Gastrocnemius medialis (tissue), 4 donors: ENCODE measurements around the gene TEX38. TPM values are rescaled to one million over a fixed set of nuclear protein-coding genes. Genes with fewer than 3 reads are reported as not detected.
"Not testable (repeated sequence)": the region's sequence is repeated elsewhere in the genome, so short reads cannot be mapped to it uniquely, and the experiment has no call there.

ENCODE experiments used
- ATAC-seq, 2 donors: fragments of 150-250 bp; one replicate each; pipeline ENCODE4 v1.9.1; 2016
- DNase-seq, 2 donors: peaks; one replicate each; pipeline ENCODE4 v3.0.0-alpha.2; 2019
- H3K27ac ChIP-seq, 4 donors: fragments of 200-600 bp; sonication (generic); 1 replicate in 1 of 4; 2 replicates in 3 of 4; pipeline ENCODE4 v1.5.1; 2016 to 2018; ENCODE audit warnings: mild to moderate bottlenecking in 2 of 4, moderate library complexity in 1 of 4
- H3K27me3 ChIP-seq, 3 donors: fragments of 200-600 bp; sonication (generic) in 2 of 3; 1 replicate in 1 of 3; 2 replicates in 2 of 3; pipeline versions ENCODE4 v1.5.1 to v1.6.0; 2016 to 2019; ENCODE audit warnings: mild to moderate bottlenecking in 1 of 3, moderate library complexity in 1 of 3
- H3K36me3 ChIP-seq, 2 donors: fragments of 200-600 bp; sonication (generic) in 1 of 2; one replicate each; pipeline ENCODE4 v1.5.1; 2017 to 2018
- H3K4me1 ChIP-seq, 2 donors: fragments of 200-600 bp; sonication (generic) in 1 of 2; one replicate each; pipeline ENCODE4 v1.5.1; 2016 to 2017; ENCODE audit warnings: mild to moderate bottlenecking in 2 of 2
- H3K4me3 ChIP-seq, 4 donors: fragments of 200-600 bp; sonication (generic) in 3 of 4; 1 replicate in 1 of 4; 2 replicates in 3 of 4; pipeline ENCODE4 v1.5.1; 2016 to 2019; ENCODE audit warnings: mild to moderate bottlenecking in 2 of 4
- H3K9me3 ChIP-seq, 3 donors: fragments of 200-600 bp; sonication (generic) in 2 of 3; 1 replicate in 1 of 3; 2 replicates in 2 of 3; pipeline ENCODE4 v1.5.1; 2016 to 2019
- POLR2A ChIP-seq, 2 donors: fragments of 450-650 bp; IDR thresholded peaks; one replicate each; pipeline ENCODE4 v1.6.1; 2017; ENCODE audit warnings: antibody characterized with exemption in 2 of 2, mild to moderate bottlenecking in 2 of 2, moderate library complexity in 2 of 2
- in situ Hi-C, 4 donors: fragments of 200-750 bp; cut with MboI; loops; one replicate each; pipeline versions ENCODE4 v1.15.0 to v1.8.0; 2017; ENCODE audit warnings: low sequenced_read_pairs in 4 of 4
- intact Hi-C: fragments of 100-400 bp; cut with DNase I; formaldehyde crosslinking; loops from one replicate; pipeline ENCODE4 v1.15.1; 2023; ENCODE audit warnings: low total_unique reads
- total RNA-seq, 4 donors: library from RNA; depleted of rRNA; stranded (reverse); fragments of >200 nt; gene quantifications; one replicate each; pipeline versions ENCODE4 v1.1.0 to v1.2.3, GENCODE V29; 2016
- TF ChIP-seq, protein P1 (sequence below), 5 experiments: fragments of 450-650 bp in 3 of 5; fragments of 200-600 bp in 2 of 5; sonication (generic) in 2 of 5; IDR thresholded peaks in 4 of 5; conservative IDR thresholded peaks in 1 of 5; 1 replicate in 4 of 5; 2 replicates in 1 of 5; pipeline ENCODE4 v1.5.1; 2016 to 2019; ENCODE audit warnings: antibody characterized with exemption in 5 of 5, mild to moderate bottlenecking in 3 of 5, moderate library complexity in 3 of 5

Gene TEX38
- total RNA-seq, 4 donors from 2014 or later, result not detected

DNA sequence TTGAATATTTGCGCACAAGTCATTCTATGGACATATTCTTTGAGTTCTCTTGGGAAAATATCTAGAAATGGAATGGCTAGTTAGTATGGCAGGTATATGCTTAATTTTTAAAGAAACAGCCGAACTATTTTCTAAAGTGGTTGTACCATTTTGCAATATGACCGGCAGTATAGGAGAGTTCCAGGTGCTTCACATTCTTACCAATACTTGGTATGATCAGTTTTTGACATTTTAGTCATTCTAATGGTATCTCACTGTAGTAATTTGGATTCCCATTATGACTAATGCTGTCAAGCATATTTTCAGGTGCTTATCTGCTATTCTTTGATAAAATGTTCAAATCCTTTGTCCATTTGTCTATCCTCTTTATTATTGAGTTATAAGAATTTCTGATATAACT is 24.0 kb upstream of the TEX38 start:
- in situ Hi-C loops (no loop called here), intact Hi-C loops (no loop called here)
- peaks cover 0 to 16% of the 10 kb centered on the region in 2 donors for H3K4me1 ChIP-seq
- H3K27ac ChIP-seq, result no peak overlapping the region
- no peak overlapping the region for H3K4me3 ChIP-seq
- H3K36me3 ChIP-seq, result peaks cover 0 to 59% of the 10 kb centered on the region in 2 donors
- H3K27me3 ChIP-seq, result no peaks in the 10 kb centered on the region
- TF ChIP-seq, protein P1, sequence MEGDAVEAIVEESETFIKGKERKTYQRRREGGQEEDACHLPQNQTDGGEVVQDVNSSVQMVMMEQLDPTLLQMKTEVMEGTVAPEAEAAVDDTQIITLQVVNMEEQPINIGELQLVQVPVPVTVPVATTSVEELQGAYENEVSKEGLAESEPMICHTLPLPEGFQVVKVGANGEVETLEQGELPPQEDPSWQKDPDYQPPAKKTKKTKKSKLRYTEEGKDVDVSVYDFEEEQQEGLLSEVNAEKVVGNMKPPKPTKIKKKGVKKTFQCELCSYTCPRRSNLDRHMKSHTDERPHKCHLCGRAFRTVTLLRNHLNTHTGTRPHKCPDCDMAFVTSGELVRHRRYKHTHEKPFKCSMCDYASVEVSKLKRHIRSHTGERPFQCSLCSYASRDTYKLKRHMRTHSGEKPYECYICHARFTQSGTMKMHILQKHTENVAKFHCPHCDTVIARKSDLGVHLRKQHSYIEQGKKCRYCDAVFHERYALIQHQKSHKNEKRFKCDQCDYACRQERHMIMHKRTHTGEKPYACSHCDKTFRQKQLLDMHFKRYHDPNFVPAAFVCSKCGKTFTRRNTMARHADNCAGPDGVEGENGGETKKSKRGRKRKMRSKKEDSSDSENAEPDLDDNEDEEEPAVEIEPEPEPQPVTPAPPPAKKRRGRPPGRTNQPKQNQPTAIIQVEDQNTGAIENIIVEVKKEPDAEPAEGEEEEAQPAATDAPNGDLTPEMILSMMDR (IDR thresholded peaks at IDR 0.05 in 4 of 5, conservative IDR thresholded peaks at IDR 0.05 in 1 of 5), result no peak
- no peak for TF ChIP-seq POLR2A (IDR thresholded peaks at IDR 0.05)
- ATAC-seq, result no peak
- no peak for DNase-seq
- H3K9me3 ChIP-seq, result no peaks in the 10 kb centered on the region

DNA sequence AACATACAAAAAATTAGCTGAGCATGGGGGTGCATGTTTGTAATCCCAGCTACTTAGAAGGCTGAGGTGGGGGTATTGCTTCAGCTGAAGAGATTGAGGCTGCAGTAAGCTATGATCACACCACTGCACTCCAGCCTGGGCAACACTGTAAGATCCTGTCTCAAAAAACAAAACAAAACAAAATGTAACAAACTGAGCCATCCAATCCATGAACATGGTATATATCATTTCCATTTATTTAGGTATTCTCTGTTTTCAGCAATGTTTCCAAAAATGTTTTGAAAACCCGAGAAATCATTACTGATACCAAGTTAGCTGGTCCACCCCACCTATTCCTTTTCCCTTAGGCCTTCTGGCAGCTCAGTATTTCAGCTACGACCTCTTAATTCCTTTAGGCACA is 21.9 kb upstream of the TEX38 start:
- no peak for DNase-seq
- no peak overlapping the region for H3K4me3 ChIP-seq
- no peak overlapping the region for H3K27ac ChIP-seq
- peaks cover 0 to 65% of the 10 kb centered on the region in 2 donors for H3K36me3 ChIP-seq
- in situ Hi-C loops (no loop called here), intact Hi-C loops (no loop called here)
- H3K9me3 ChIP-seq, result no peaks in the 10 kb centered on the region
- TF ChIP-seq, protein P1 (IDR thresholded peaks at IDR 0.05 in 4 of 5, conservative IDR thresholded peaks at IDR 0.05 in 1 of 5), result no peak
- TF ChIP-seq POLR2A (IDR thresholded peaks at IDR 0.05), result no peak
- no peaks in the 10 kb centered on the region for H3K27me3 ChIP-seq
- H3K4me1 ChIP-seq, result no peaks in the 10 kb centered on the region
- ATAC-seq, result no peak

DNA sequence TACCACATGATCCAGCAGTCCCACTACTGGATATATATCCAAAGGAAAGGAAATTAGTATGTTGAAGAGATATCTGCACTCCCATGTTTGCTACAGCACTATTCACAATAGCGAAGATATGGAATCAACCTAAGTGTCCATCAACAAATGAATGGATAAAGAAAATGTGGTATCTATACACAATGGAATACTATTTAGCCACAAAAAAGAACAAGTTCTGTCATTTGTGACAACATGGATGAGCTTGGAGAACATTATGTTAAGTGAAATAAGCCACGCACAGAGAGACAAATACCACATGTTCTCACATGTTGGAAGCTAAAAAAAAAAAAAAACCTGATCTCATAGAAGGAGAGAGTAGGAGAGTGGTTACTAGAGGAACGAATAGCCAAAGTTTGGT is 21.2 kb upstream of the TEX38 start:
- TF ChIP-seq, protein P1 (IDR thresholded peaks at IDR 0.05 in 4 of 5, conservative IDR thresholded peaks at IDR 0.05 in 1 of 5), result no peak
- TF ChIP-seq POLR2A (IDR thresholded peaks at IDR 0.05), result no peak
- no peaks in the 10 kb centered on the region for H3K4me1 ChIP-seq
- no peaks in the 10 kb centered on the region for H3K27me3 ChIP-seq
- H3K27ac ChIP-seq, result no peak overlapping the region
- no peak for ATAC-seq
- H3K9me3 ChIP-seq, result no peaks in the 10 kb centered on the region
- DNase-seq, result no peak
- in situ Hi-C loops, result no loop called here
- H3K36me3 ChIP-seq, result peaks cover 0 to 72% of the 10 kb centered on the region in 2 donors
- intact Hi-C loops, result no loop called here
- H3K4me3 ChIP-seq, result no peak overlapping the region

DNA sequence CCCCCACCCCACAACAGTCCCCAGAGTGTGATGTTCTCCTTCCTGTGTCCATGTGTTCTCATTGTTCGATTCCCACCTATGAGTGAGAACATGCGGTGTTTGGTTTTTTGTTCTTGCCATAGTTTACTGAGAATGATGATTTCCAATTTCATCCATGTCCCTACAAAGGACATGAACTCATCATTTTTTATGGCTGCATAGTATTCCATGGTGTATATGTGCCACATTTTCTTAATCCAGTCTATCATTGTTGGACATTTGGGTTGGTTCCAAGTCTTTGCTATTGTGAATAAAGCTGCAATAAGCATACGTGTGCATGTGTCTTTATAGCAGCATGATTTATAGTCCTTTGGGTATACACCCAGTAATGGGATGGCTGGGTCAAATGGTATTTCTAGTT is 20.5 kb upstream of the TEX38 start:
- H3K27me3 ChIP-seq, H3K27ac ChIP-seq, H3K4me3 ChIP-seq, intact Hi-C loops, in situ Hi-C loops, DNase-seq, H3K4me1 ChIP-seq, ATAC-seq, H3K9me3 ChIP-seq: not testable (repeated sequence)
- peaks cover 0 to 77% of the 10 kb centered on the region in 2 donors for H3K36me3 ChIP-seq

DNA sequence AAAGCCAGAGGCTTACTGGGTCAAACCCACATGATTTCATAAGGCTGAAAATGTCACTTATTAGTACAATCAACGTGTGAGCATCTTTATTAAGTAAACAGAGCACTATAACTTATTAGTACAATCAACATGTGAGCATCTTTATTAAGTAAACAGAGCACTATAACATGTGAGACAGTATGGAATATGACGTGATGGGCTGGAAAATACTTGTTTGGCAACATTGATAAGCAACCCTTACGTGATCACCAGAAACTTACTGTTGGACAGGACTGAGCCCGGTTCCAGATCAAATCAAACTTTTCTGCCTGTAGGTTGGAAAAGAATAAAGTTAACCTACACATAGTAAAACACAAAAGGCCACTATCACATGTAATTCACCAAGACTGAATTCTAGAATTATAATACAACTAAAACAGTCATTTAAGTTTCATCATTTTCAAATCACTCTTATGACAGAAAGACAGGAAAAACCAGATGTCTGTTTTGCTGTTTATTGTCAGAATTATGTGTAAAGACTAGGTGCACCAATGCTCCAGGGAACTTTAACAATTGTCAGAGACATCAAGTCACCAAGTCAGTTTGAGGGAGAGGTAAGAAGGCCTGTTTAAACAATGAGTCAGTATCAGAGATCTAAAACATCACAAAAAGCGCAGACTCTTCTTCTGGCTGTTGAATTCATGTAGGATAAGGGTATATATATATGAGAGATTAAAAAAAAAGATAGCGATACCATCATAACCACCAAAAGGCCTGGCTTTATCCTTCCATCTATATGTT is 19.1 kb upstream of the TEX38 start:
- TF ChIP-seq POLR2A (IDR thresholded peaks at IDR 0.05), result no peak
- TF ChIP-seq, protein P1 (IDR thresholded peaks at IDR 0.05 in 4 of 5, conservative IDR thresholded peaks at IDR 0.05 in 1 of 5), result no peak
- H3K36me3 ChIP-seq, result peaks cover 0 to 81% of the 10 kb centered on the region in 2 donors
- no peaks in the 10 kb centered on the region for H3K9me3 ChIP-seq
- H3K27ac ChIP-seq, result no peak overlapping the region
- H3K4me1 ChIP-seq, result no peaks in the 10 kb centered on the region
- H3K4me3 ChIP-seq, result no peak overlapping the region
- in situ Hi-C loops (no loop called here), intact Hi-C loops (no loop called here)
- DNase-seq, result no peak
- no peaks in the 10 kb centered on the region for H3K27me3 ChIP-seq
- ATAC-seq, result no peak
